Parathyroid adenoma (tissue), 2 donors: ENCODE results near the gene SSX2IP.
"Not testable (repeated sequence)": the region's sequence is repeated elsewhere in the genome, so short reads cannot be mapped to it uniquely, and the experiment has no call there.

Source experiments
- H2AFZ ChIP-seq: fragments of 300-600 bp; sonication (generic); one replicate; pipeline ENCODE4 v1.7.0; 2017; ENCODE audit warnings: antibody characterized with exemption, mild to moderate bottlenecking
- H3K27ac ChIP-seq: fragments of 300-600 bp; sonication (generic); one replicate; pipeline ENCODE4 v1.7.0; 2017
- H3K27me3 ChIP-seq: fragments of 300-600 bp; sonication (generic); one replicate; pipeline ENCODE4 v1.7.0; 2017; ENCODE audit warnings: low read length; ENCODE audit not compliant: control insufficient read depth, insufficient read depth
- H3K36me3 ChIP-seq: fragments of 300-600 bp; sonication (generic); one replicate; pipeline ENCODE4 v1.7.0; 2017; ENCODE audit warnings: low read length; ENCODE audit not compliant: control insufficient read depth, insufficient read depth
- H3K4me1 ChIP-seq: fragments of 300-600 bp; sonication (generic); one replicate; pipeline ENCODE4 v1.7.0; 2017; ENCODE audit warnings: control low read depth
- H3K4me2 ChIP-seq: fragments of 300-600 bp; sonication (generic); one replicate; pipeline ENCODE4 v1.7.0; 2017; ENCODE audit warnings: low read length
- H3K4me3 ChIP-seq: fragments of 300-600 bp; sonication (generic); one replicate; pipeline ENCODE4 v1.7.0; 2017; ENCODE audit warnings: low read depth, low read length
- H3K79me2 ChIP-seq: fragments of 300-600 bp; sonication (generic); one replicate; pipeline ENCODE4 v1.7.0; 2017; ENCODE audit warnings: control low read depth
- H3K9ac ChIP-seq: fragments of 300-600 bp; sonication (generic); one replicate; pipeline ENCODE4 v1.7.0; 2017; ENCODE audit warnings: mild to moderate bottlenecking
- H3K9me3 ChIP-seq: fragments of 300-600 bp; sonication (generic); one replicate; pipeline ENCODE4 v1.7.0; 2017; ENCODE audit warnings: low read length; ENCODE audit not compliant: control insufficient read depth
- CTCF ChIP-seq: fragments of 300-600 bp; sonication (generic); IDR thresholded peaks from one replicate; pipeline ENCODE4 v1.7.0; 2017; ENCODE audit warnings: antibody characterized with exemption, mild to moderate bottlenecking
- donor health status: primary hyperparathyroidism.

The SSX2IP gene

GRCh38 chr1:84642774-84643173, 47.5 kb downstream of the SSX2IP start:
- H3K79me2 ChIP-seq = no peaks in the 10 kb centered on the region
- H3K4me3 ChIP-seq = no peak overlapping the region
- no peak overlapping the region for H2AFZ ChIP-seq
- H3K4me2 ChIP-seq = no peak overlapping the region
- H3K27me3 ChIP-seq = no peaks in the 10 kb centered on the region
- H3K4me1 ChIP-seq = no peaks in the 10 kb centered on the region
- H3K9ac ChIP-seq = no peak overlapping the region
- no peak overlapping the region for H3K27ac ChIP-seq
- no peaks in the 10 kb centered on the region for H3K9me3 ChIP-seq
- H3K36me3 ChIP-seq = no peaks in the 10 kb centered on the region
- no peak for TF ChIP-seq CTCF

GRCh38 chr1:84639731-84640130, 50.5 kb downstream of the SSX2IP start:
- not testable (repeated sequence) for H3K36me3 ChIP-seq, H3K27me3 ChIP-seq, H3K4me2 ChIP-seq, H3K9ac ChIP-seq, H3K27ac ChIP-seq, H3K4me1 ChIP-seq, H3K4me3 ChIP-seq, H3K9me3 ChIP-seq, H2AFZ ChIP-seq, H3K79me2 ChIP-seq

GRCh38 chr1:84635429-84635828, 54.8 kb downstream of the SSX2IP start:
- no peak overlapping the region for H3K27ac ChIP-seq
- no peaks in the 10 kb centered on the region for H3K36me3 ChIP-seq
- TF ChIP-seq CTCF = no peak
- no peak overlapping the region for H3K4me2 ChIP-seq
- H3K79me2 ChIP-seq = no peaks in the 10 kb centered on the region
- no peak overlapping the region for H2AFZ ChIP-seq
- H3K4me1 ChIP-seq = no peaks in the 10 kb centered on the region
- H3K9me3 ChIP-seq = no peaks in the 10 kb centered on the region
- no peak overlapping the region for H3K9ac ChIP-seq
- no peaks in the 10 kb centered on the region for H3K27me3 ChIP-seq
- H3K4me3 ChIP-seq = no peak overlapping the region

GRCh38 chr1:84634536-84635205, 55.6 kb downstream of the SSX2IP start:
- TF ChIP-seq CTCF = no peak
- Histone ChIP-seq H3K4me3 (no peak overlapping the region), H2AFZ (no peak overlapping the region), H3K36me3 (no peaks in the 10 kb centered on the region), H3K4me2 (no peak overlapping the region), H3K9ac (no peak overlapping the region), H3K79me2 (no peaks in the 10 kb centered on the region), H3K9me3 (no peaks in the 10 kb centered on the region), H3K27ac (no peak overlapping the region), H3K27me3 (no peaks in the 10 kb centered on the region), H3K4me1 (no peaks in the 10 kb centered on the region)

GRCh38 chr1:84632673-84633434, 57.4 kb downstream of the SSX2IP start:
- Histone ChIP-seq H3K4me1 (no peaks in the 10 kb centered on the region), H2AFZ (no peak overlapping the region), H3K36me3 (no peaks in the 10 kb centered on the region), H3K4me3 (no peak overlapping the region), H3K79me2 (no peaks in the 10 kb centered on the region), H3K27me3 (no peaks in the 10 kb centered on the region), H3K4me2 (no peak overlapping the region), H3K9me3 (no peaks in the 10 kb centered on the region), H3K9ac (no peak overlapping the region), H3K27ac (no peak overlapping the region)
- no peak for TF ChIP-seq CTCF
